Breast epithelium (tissue), 4 donors: ENCODE measurements around the gene SLC9A5. TPM values are rescaled to one million over a fixed set of nuclear protein-coding genes. Genes with fewer than 3 reads are reported as not detected.

Experiments
- DNase-seq, 2 donors: peaks; one replicate each; pipeline ENCODE4 v3.0.0-alpha.2; 2019; ENCODE audit warnings: low spot score in 2 of 2
- H3K27ac ChIP-seq, 2 donors: fragments of 200-600 bp; sonication (generic) in 1 of 2; one replicate each; pipeline ENCODE4 v1.5.1; 2016 to 2019; ENCODE audit warnings: mild to moderate bottlenecking in 1 of 2
- H3K27me3 ChIP-seq, 2 donors: fragments of 200-600 bp; sonication (generic) in 1 of 2; one replicate each; pipeline versions ENCODE4 v1.5.1 to v1.6.0; 2017 to 2019; ENCODE audit warnings: control low read depth in 1 of 2, mild to moderate bottlenecking in 1 of 2
- H3K36me3 ChIP-seq: fragments of 200-600 bp; one replicate; pipeline ENCODE4 v1.5.1; 2019
- H3K4me1 ChIP-seq, 2 donors: fragments of 200-600 bp; sonication (generic); one replicate each; pipeline ENCODE4 v1.5.1; 2016 to 2019; ENCODE audit warnings: control low read depth in 1 of 2
- H3K4me3 ChIP-seq, 3 donors: fragments of 200-600 bp; sonication (generic); 1 replicate in 2 of 3; 2 replicates in 1 of 3; pipeline ENCODE4 v1.5.1; 2016 to 2019; ENCODE audit warnings: mild to moderate bottlenecking in 3 of 3, moderate library complexity in 2 of 3
- H3K9me3 ChIP-seq, 2 donors: fragments of 200-600 bp; sonication (generic) in 1 of 2; one replicate each; pipeline ENCODE4 v1.5.1; 2016 to 2019; ENCODE audit warnings: control low read depth in 1 of 2
- CTCF ChIP-seq, 3 donors: fragments of 450-650 bp; IDR thresholded peaks; one replicate each; pipeline ENCODE4 v1.5.1; 2016 to 2017; ENCODE audit warnings: antibody characterized with exemption in 3 of 3, mild to moderate bottlenecking in 3 of 3, moderate library complexity in 3 of 3
- POLR2A ChIP-seq: fragments of 450-650 bp; IDR thresholded peaks from one replicate; pipeline ENCODE4 v1.6.1; 2016; ENCODE audit warnings: antibody characterized with exemption, mild to moderate bottlenecking, moderate library complexity
- POLR2AphosphoS5 ChIP-seq, 3 donors: sonication (generic); formaldehyde crosslinking; IDR thresholded peaks; one replicate each; pipeline ENCODE4 v1.6.1; 2017; ENCODE audit warnings: antibody characterized with exemption in 3 of 3
- intact Hi-C: fragments of 100-400 bp; cut with DNase I; formaldehyde crosslinking; loops from one replicate; pipeline ENCODE4 v1.15.1; 2023; ENCODE audit warnings: low total_unique reads
- total RNA-seq, 3 donors: library from RNA; depleted of rRNA; stranded (reverse); fragments of >200 nt; gene quantifications; one replicate each; pipeline ENCODE4 v1.1.0, GENCODE V29; 2016

Gene SLC9A5
- total RNA-seq, 3 donors from 2014 or later = 0.96 to 2.3 (median 1.3) TPM

- Histone ChIP-seq H3K4me3 (no peak overlapping the region), H3K9me3 (no peaks in the 10 kb centered on the region), H3K36me3 (no peaks in the 10 kb centered on the region), H3K27ac (peak overlapping the region; percentile 76 to 93), H3K27me3 (no peaks in the 10 kb centered on the region), H3K4me1 (peaks cover 16 to 37% of the 10 kb centered on the region in 2 donors)
- DNase-seq = peak; percentile 87
- no peak for TF ChIP-seq CTCF (IDR thresholded peaks at IDR 0.05)
- no peak for TF ChIP-seq POLR2A
- TF ChIP-seq POLR2AphosphoS5 (IDR thresholded peaks at IDR 0.05) = peak in 2 of 3 donors; percentile 24 to 50
- intact Hi-C loops = no loop called here
Observed at GRCh38 chr16:67241008-67241900, 7.5 kb upstream of the SLC9A5 start.

GRCh38 chr16:67242138-67242730 is 6.5 kb upstream of the SLC9A5 start:
- Histone ChIP-seq H3K27me3 (no peaks in the 10 kb centered on the region), H3K27ac (peak overlapping the region; percentile 76 to 93), H3K9me3 (no peaks in the 10 kb centered on the region), H3K4me3 (no peak overlapping the region), H3K4me1 (peaks cover 16 to 37% of the 10 kb centered on the region in 2 donors), H3K36me3 (no peaks in the 10 kb centered on the region)
- intact Hi-C loops = no loop called here
- no peak for TF ChIP-seq POLR2A
- no peak for TF ChIP-seq CTCF (IDR thresholded peaks at IDR 0.05)
- no peak for TF ChIP-seq POLR2AphosphoS5 (IDR thresholded peaks at IDR 0.05)
- DNase-seq = no peak

- no peak for DNase-seq
- intact Hi-C loops = no loop called here
- Histone ChIP-seq H3K27ac (peak overlapping the region; percentile 76 to 96), H3K27me3 (no peaks in the 10 kb centered on the region), H3K4me3 (no peak overlapping the region), H3K9me3 (no peaks in the 10 kb centered on the region), H3K36me3 (no peaks in the 10 kb centered on the region), H3K4me1 (peaks cover 20 to 41% of the 10 kb centered on the region in 2 donors)
- TF ChIP-seq POLR2A (no peak), CTCF (IDR thresholded peaks at IDR 0.05) (no peak), POLR2AphosphoS5 (IDR thresholded peaks at IDR 0.05) (no peak)
Observed at GRCh38 chr16:67243481-67243880, 5.3 kb upstream of the SLC9A5 start.

- Histone ChIP-seq H3K27me3 (no peaks in the 10 kb centered on the region), H3K9me3 (no peaks in the 10 kb centered on the region), H3K4me1 (peaks cover 20 to 41% of the 10 kb centered on the region in 2 donors), H3K27ac (peak overlapping the region; percentile 76 to 96), H3K36me3 (no peaks in the 10 kb centered on the region), H3K4me3 (peak overlapping the region in 1 of 3 donors; percentile 78)
- peak; percentile 64 to 77 for DNase-seq
- TF ChIP-seq POLR2AphosphoS5 (IDR thresholded peaks at IDR 0.05) (no peak), POLR2A (no peak), CTCF (IDR thresholded peaks at IDR 0.05) (no peak)
- intact Hi-C loops = no loop called here
Observed at GRCh38 chr16:67244387-67245185, 4.2 kb upstream of the SLC9A5 start.
